Measurements from ENCODE around the gene BRAF.

DNA sequence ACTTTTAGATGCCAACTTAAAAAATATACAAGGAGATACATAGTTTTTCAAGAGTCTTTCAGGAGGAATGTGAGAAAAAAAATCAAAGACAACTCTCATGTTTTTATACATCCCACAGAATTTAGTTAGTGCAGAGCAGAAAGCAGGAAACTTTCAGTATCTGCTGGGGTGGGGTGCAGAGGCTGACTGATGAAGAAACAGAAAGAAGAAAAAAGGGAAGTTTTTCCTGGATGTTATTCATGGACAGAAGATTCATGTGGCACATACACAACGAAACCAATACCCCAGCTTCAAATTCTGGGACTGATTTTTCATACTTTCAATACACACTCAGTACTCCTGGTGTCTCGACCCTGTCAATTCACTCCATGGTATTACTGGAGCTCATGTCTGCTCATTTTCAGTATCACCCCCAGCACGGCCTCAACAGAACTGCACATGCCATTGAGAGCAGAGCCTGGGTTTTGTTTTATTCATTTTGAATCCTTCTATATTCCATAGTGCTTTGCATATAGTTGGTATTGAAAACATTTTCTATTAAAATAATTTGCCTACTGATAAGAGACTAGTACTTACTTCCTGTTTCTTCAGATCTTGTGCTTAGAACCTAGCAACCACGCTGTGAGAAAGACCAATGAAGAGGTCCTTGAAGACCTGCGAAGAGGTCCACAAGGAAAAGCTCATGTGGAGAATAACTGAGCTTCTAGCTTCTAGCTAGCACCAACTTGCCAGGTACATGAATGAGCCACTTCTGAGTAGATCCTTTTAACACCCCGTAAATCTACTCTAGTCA is 179.3 kb downstream of the BRAF start:
- TF ChIP-seq POLR2A (IDR thresholded peaks at IDR 0.05) (no peak), CTCF (IDR thresholded peaks at IDR 0.05) (no peak), EP300 (IDR thresholded peaks at IDR 0.05) (no peak)

Measured in tibial nerve (tissue), 4 donors.